A673 (cell line): ENCODE measurements around the gene S100A12. TPM values are rescaled to one million over a fixed set of nuclear protein-coding genes. Genes with fewer than 3 reads are reported as not detected.

ENCODE experiments used
- BruUV-seq: library from RNA; stranded (reverse); fragments of 400-500 nt; replicated peaks from 2 replicates; lab custom pipeline; 2021; lab: Mats Ljungman, UMichigan
- CTCF ChIA-PET: fragments of 300-600 bp; sonication (Branson Sonifier 250); formaldehyde crosslinking; loops from one replicate; lab custom pipeline; 2022; ENCODE audit warnings: antibody characterized with exemption; lab: Charles Lee
- POLR2A ChIA-PET: fragments of 300-600 bp; sonication (Branson Sonifier 250); formaldehyde crosslinking; loops from one replicate; lab custom pipeline; 2022; ENCODE audit warnings: antibody characterized with exemption; ENCODE audit not compliant: low non-redundant PET; lab: Charles Lee
- DNase-seq: peaks from one replicate; pipeline ENCODE4 v3.0.0-alpha.2; 2015; ENCODE audit warnings: low spot score
- H3K27ac ChIP-seq: fragments of 200-600 bp; sonication (generic); 2 replicates; pipeline ENCODE4 v1.5.1; 2016; ENCODE audit warnings: mixed run types, low read depth, mild to moderate bottlenecking, mixed read lengths, antibody characterized with exemption, low read length; ENCODE audit not compliant: poor library complexity, severe bottlenecking
- H3K27me3 ChIP-seq: fragments of 200-600 bp; sonication (generic); replicated peaks from 2 replicates; pipeline ENCODE4 v1.6.1; 2017; ENCODE audit warnings: mixed run types, low read depth, mild to moderate bottlenecking, mixed read lengths, antibody characterized with exemption, low read length; ENCODE audit not compliant: insufficient read depth, poor library complexity
- H3K36me3 ChIP-seq: fragments of 200-600 bp; sonication (generic); 2 replicates; pipeline ENCODE4 v1.6.1; 2016; ENCODE audit warnings: mixed run types, mild to moderate bottlenecking, mixed read lengths, antibody characterized with exemption, low read length; ENCODE audit not compliant: insufficient read depth, poor library complexity, severe bottlenecking
- H3K4me1 ChIP-seq: fragments of 200-600 bp; sonication (generic); 2 replicates; pipeline ENCODE4 v1.6.1; 2017; ENCODE audit warnings: mixed run types, mild to moderate bottlenecking, mixed read lengths, antibody characterized with exemption, low read length; ENCODE audit not compliant: insufficient read depth, poor library complexity, severe bottlenecking
- H3K4me3 ChIP-seq: fragments of 200-600 bp; sonication (generic); 2 replicates; pipeline ENCODE4 v1.5.1; 2016; ENCODE audit warnings: low read depth, mixed run types, mild to moderate bottlenecking, mixed read lengths, low read length; ENCODE audit not compliant: poor library complexity, severe bottlenecking
- H3K9me3 ChIP-seq: fragments of 200-600 bp; sonication (generic); 2 replicates; pipeline ENCODE4 v1.6.1; 2016; ENCODE audit warnings: mixed run types, low read depth, mild to moderate bottlenecking, mixed read lengths, antibody characterized with exemption, low read length; ENCODE audit not compliant: poor library complexity, severe bottlenecking
- CTCF ChIP-seq: fragments of 300-800, 200-600 bp; sonication (generic); conservative IDR thresholded peaks from 2 replicates; pipeline ENCODE4 v1.5.1; 2017; ENCODE audit warnings: low read depth, mild to moderate bottlenecking, antibody characterized with exemption, low read length, moderate library complexity, mixed read lengths
- EZH2 ChIP-seq: fragments of 200-600 bp; sonication (generic); IDR thresholded peaks from 2 replicates; pipeline ENCODE4 v1.6.1; 2017; ENCODE audit warnings: borderline replicate concordance, low read depth, mild to moderate bottlenecking, mixed read lengths, antibody characterized with exemption, low read length; ENCODE audit not compliant: poor library complexity, severe bottlenecking
- intact Hi-C: fragments of 100-400 bp; cut with micrococcal nuclease; formaldehyde crosslinking; loops from one replicate; pipeline ENCODE4 v1.10.0; 2022; ENCODE audit not compliant: unreplicated experiment
- total RNA-seq: library from RNA; stranded (reverse); gene quantifications from 2 replicates; pipeline ENCODE4 v1.2.3, GENCODE V29; 2021

S100A12 gene
- total RNA-seq, 1 experiment from 2014 or later, result not detected

- Histone ChIP-seq H3K27ac (no peak overlapping the region), H3K4me3 (no peak overlapping the region), H3K27me3 (peaks cover 4% of the 10 kb centered on the region), H3K9me3 (peaks cover 4% of the 10 kb centered on the region), H3K4me1 (no peaks in the 10 kb centered on the region), H3K36me3 (no peaks in the 10 kb centered on the region)
- no peak for DNase-seq
- intact Hi-C loops, result no loop called here
- POLR2A ChIA-PET, result no interaction called here
- CTCF ChIA-PET, result no interaction called here
- no peak for TF ChIP-seq EZH2
- no peak for TF ChIP-seq CTCF
- no TSS peak for BruUV-seq
Measured at GRCh38 chr1:153324912-153325311, 50.5 kb downstream of the S100A12 start.

Other genes starting within 250 kb of the S100A12 start
- gene SPRR2G, start 224.7 kb downstream of the S100A12 start, total RNA-seq, result not detected in 2 replicates
- gene LELP1, start 172.2 kb downstream of the S100A12 start, total RNA-seq, result not detected in 2 replicates
- not detected in 2 replicates for gene PRR9, start 158.0 kb downstream of the S100A12 start, total RNA-seq
- not detected in 2 replicates for gene LORICRIN, start 115.9 kb downstream of the S100A12 start, total RNA-seq
- not detected in 2 replicates for gene PGLYRP3, start 62.7 kb downstream of the S100A12 start, total RNA-seq
- not detected in 2 replicates for gene PGLYRP4, start 26.8 kb downstream of the S100A12 start, total RNA-seq
- not detected in 2 replicates for gene S100A9, start 17.8 kb downstream of the S100A12 start, total RNA-seq
- gene S100A8, start 15.5 kb upstream of the S100A12 start, total RNA-seq, result not detected in 2 replicates
- not detected in 2 replicates for gene S100A7A, start 40.9 kb upstream of the S100A12 start, total RNA-seq
- gene S100A7, start 85.0 kb upstream of the S100A12 start, total RNA-seq, result not detected in 2 replicates
- 73.6 and 106 TPM in 2 replicates for gene S100A6, start 160.4 kb upstream of the S100A12 start, total RNA-seq
- not detected in 2 replicates for gene S100A5, start 165.3 kb upstream of the S100A12 start, total RNA-seq
- 17.8 and 20.0 TPM in 2 replicates for gene S100A4, start 170.2 kb upstream of the S100A12 start, total RNA-seq
- gene S100A3, start 173.6 kb upstream of the S100A12 start, total RNA-seq, result 0.61 and 0.99 TPM in 2 replicates
- 2.4 and 4.5 TPM in 2 replicates for gene S100A2, start 190.2 kb upstream of the S100A12 start, total RNA-seq
- gene S100A16, start 237.5 kb upstream of the S100A12 start, total RNA-seq, result 0.43 TPM in 1 of 2 replicates, not detected in the other
- not detected in 2 replicates for gene S100A14, start 240.7 kb upstream of the S100A12 start, total RNA-seq